D341Med (cell line): ENCODE data around the gene TSGA10IP.

Experiments
- DNase-seq: peaks from one replicate; pipeline ENCODE4 v3.0.0; 2012; ENCODE audit warnings: low spot score

The TSGA10IP gene

GRCh38 chr11:65945430-65945911 lies at the start of gene TSGA10IP:
TSS of gene TSGA10IP (plus strand) at chr11:65945480. CDS start at chr11:65945676, 196 bp downstream.
- DNase-seq, result no peak

GRCh38 chr11:65895482-65895981 lies 49.7 kb upstream of the TSGA10IP start:
- DNase-seq, result no peak

- no peak for DNase-seq
Measured at GRCh38 chr11:65896034-65896999, 49.0 kb upstream of the TSGA10IP start.

- DNase-seq, result no peak
Measured at GRCh38 chr11:65897020-65897471, 48.2 kb upstream of the TSGA10IP start.

- no peak for DNase-seq
Measured at GRCh38 chr11:65898656-65899355, 46.5 kb upstream of the TSGA10IP start.

- peak; percentile 57 for DNase-seq
Measured at GRCh38 chr11:65899356-65900124, 45.7 kb upstream of the TSGA10IP start.

GRCh38 chr11:65900125-65900898 lies 45.0 kb upstream of the TSGA10IP start, which contains the start of gene FOSL1:
TSS of gene FOSL1 (minus strand) at chr11:65900388. CDS start at chr11:65900339, 49 bp downstream.
- DNase-seq, result peak; percentile 71

- DNase-seq, result no peak
Measured at GRCh38 chr11:65900899-65901180, 44.4 kb upstream of the TSGA10IP start.

GRCh38 chr11:65903068-65903481 lies 42.2 kb upstream of the TSGA10IP start:
- no peak for DNase-seq

GRCh38 chr11:65903715-65904114 lies 41.6 kb upstream of the TSGA10IP start:
- DNase-seq, result no peak

- DNase-seq, result no peak
Measured at GRCh38 chr11:65906602-65907001, 38.7 kb upstream of the TSGA10IP start.

GRCh38 chr11:65907878-65908277 lies 37.4 kb upstream of the TSGA10IP start:
- DNase-seq, result no peak

- peak; percentile 71 for DNase-seq
Measured at GRCh38 chr11:65911682-65912568, 33.4 kb upstream of the TSGA10IP start.

GRCh38 chr11:65912845-65913244 lies 32.4 kb upstream of the TSGA10IP start:
- DNase-seq, result no peak

- DNase-seq, result no peak
Measured at GRCh38 chr11:65915101-65915820, 30.0 kb upstream of the TSGA10IP start.

GRCh38 chr11:65915821-65916251 lies 29.4 kb upstream of the TSGA10IP start:
- no peak for DNase-seq

- no peak for DNase-seq
Measured at GRCh38 chr11:65916391-65916790, 28.9 kb upstream of the TSGA10IP start.

- DNase-seq, result no peak
Measured at GRCh38 chr11:65917077-65917433, 28.2 kb upstream of the TSGA10IP start.

- DNase-seq, result no peak
Measured at GRCh38 chr11:65917434-65918210, 27.7 kb upstream of the TSGA10IP start.
